Liver (tissue), 9 donors: Measurements from ENCODE around the gene PAX5. TPM values are rescaled to one million over a fixed set of nuclear protein-coding genes. Genes with fewer than 3 reads are reported as not detected.

Experiments used
- DNase-seq: peaks from one replicate; pipeline ENCODE4 v3.0.0-alpha.2; 2017; ENCODE audit warnings: low spot score
- H3K27ac ChIP-seq, 2 donors: one replicate each; pipeline ENCODE4 v1.7.0; 2013; ENCODE audit warnings: inconsistent platforms in 2 of 2, low read length in 2 of 2, control low read depth in 1 of 2, low read depth in 1 of 2, mild to moderate bottlenecking in 1 of 2
- H3K27me3 ChIP-seq, 4 donors: one replicate each; pipeline versions ENCODE4 v1.6.1 to v1.7.0; 2013; ENCODE audit warnings: low read length in 3 of 4, inconsistent platforms in 1 of 4, mild to moderate bottlenecking in 1 of 4, moderate library complexity in 1 of 4; ENCODE audit not compliant: control insufficient read depth in 4 of 4, insufficient read depth in 4 of 4
- H3K36me3 ChIP-seq, 4 donors: one replicate each; pipeline versions ENCODE4 v1.6.1 to v1.7.0; 2013; ENCODE audit warnings: low read length in 3 of 4, mild to moderate bottlenecking in 3 of 4, low read depth in 1 of 4, moderate library complexity in 1 of 4; ENCODE audit not compliant: control insufficient read depth in 4 of 4, insufficient read depth in 3 of 4
- H3K4me1 ChIP-seq, 4 donors: one replicate each; pipeline versions ENCODE4 v1.6.1 to v1.7.0; 2013; ENCODE audit warnings: low read length in 3 of 4, mild to moderate bottlenecking in 3 of 4, moderate library complexity in 1 of 4; ENCODE audit not compliant: control insufficient read depth in 4 of 4, insufficient read depth in 4 of 4
- H3K4me3 ChIP-seq, 3 donors: one replicate each; pipeline versions ENCODE4 v1.6.1 to v1.7.0; 2013; ENCODE audit warnings: low read length in 3 of 3, control low read depth in 1 of 3, low read depth in 1 of 3, mild to moderate bottlenecking in 1 of 3
- H3K9ac ChIP-seq, 2 donors: one replicate each; pipeline ENCODE4 v1.7.0; 2013; ENCODE audit warnings: low read length in 2 of 2, mild to moderate bottlenecking in 2 of 2, moderate library complexity in 2 of 2, control low read depth in 1 of 2, low read depth in 1 of 2
- H3K9me3 ChIP-seq, 4 donors: one replicate each; pipeline versions ENCODE4 v1.6.1 to v1.7.0; 2013; ENCODE audit warnings: low read length in 3 of 4; ENCODE audit not compliant: control insufficient read depth in 4 of 4
- ATF3 ChIP-seq: IDR thresholded peaks from 2 replicates; pipeline ENCODE4 v1.6.1; 2016; ENCODE audit warnings: antibody characterized with exemption
- CTCF ChIP-seq: fragments of 150-350 bp; IDR thresholded peaks from 2 replicates; pipeline ENCODE4 v1.5.1; 2017; ENCODE audit warnings: improper control_type of control experiment, low read depth, low read length; ENCODE audit not compliant: missing input control
- EGR1 ChIP-seq, 2 donors: IDR thresholded peaks; 2 replicates each; pipeline ENCODE4 v1.6.1; 2016 to 2018; ENCODE audit warnings: antibody characterized with exemption in 2 of 2, low read depth in 2 of 2
- FOXA1 ChIP-seq: IDR thresholded peaks from 2 replicates; pipeline ENCODE4 v1.6.1; 2016; ENCODE audit warnings: antibody characterized with exemption
- FOXA2 ChIP-seq: IDR thresholded peaks from 2 replicates; pipeline ENCODE4 v1.6.1; 2016; ENCODE audit warnings: antibody characterized with exemption
- GABPA ChIP-seq, 2 donors: IDR thresholded peaks in 1 of 2; conservative IDR thresholded peaks in 1 of 2; 2 replicates each; pipeline ENCODE4 v1.6.1; 2016; ENCODE audit warnings: antibody characterized with exemption in 2 of 2, mild to moderate bottlenecking in 1 of 2, moderate library complexity in 1 of 2
- HNF4A ChIP-seq, 2 donors: conservative IDR thresholded peaks; 2 replicates each; pipeline ENCODE4 v1.6.1; 2016; ENCODE audit warnings: antibody characterized with exemption in 2 of 2, mild to moderate bottlenecking in 2 of 2
- HNF4G ChIP-seq: IDR thresholded peaks from 2 replicates; pipeline ENCODE4 v1.6.1; 2016; ENCODE audit warnings: antibody characterized with exemption
- JUND ChIP-seq, 2 donors: IDR thresholded peaks; 2 replicates each; pipeline ENCODE4 v1.6.1; 2016; ENCODE audit warnings: antibody characterized with exemption in 2 of 2
- MAX ChIP-seq: IDR thresholded peaks from 2 replicates; pipeline ENCODE4 v1.6.1; 2016; ENCODE audit warnings: antibody characterized with exemption
- NR2F2 ChIP-seq: IDR thresholded peaks from 2 replicates; pipeline ENCODE4 v1.6.1; 2016; ENCODE audit warnings: antibody characterized with exemption
- RAD21 ChIP-seq, 2 donors: IDR thresholded peaks; 2 replicates each; pipeline ENCODE4 v1.6.1; 2016; ENCODE audit warnings: antibody characterized with exemption in 2 of 2, mild to moderate bottlenecking in 2 of 2
- REST ChIP-seq: IDR thresholded peaks from 2 replicates; pipeline ENCODE4 v1.6.1; 2016; ENCODE audit warnings: antibody characterized with exemption, mild to moderate bottlenecking
- RXRA ChIP-seq, 2 donors: IDR thresholded peaks; 2 replicates each; pipeline ENCODE4 v1.6.1; 2017 to 2018; ENCODE audit warnings: antibody characterized with exemption in 2 of 2, mild to moderate bottlenecking in 1 of 2
- SP1 ChIP-seq: IDR thresholded peaks from 2 replicates; pipeline ENCODE4 v1.6.1; 2018; ENCODE audit warnings: antibody characterized with exemption, mild to moderate bottlenecking
- TAF1 ChIP-seq: conservative IDR thresholded peaks from 2 replicates; pipeline ENCODE4 v1.6.1; 2016; ENCODE audit warnings: antibody characterized with exemption, mild to moderate bottlenecking
- YY1 ChIP-seq: IDR thresholded peaks from 2 replicates; pipeline ENCODE4 v1.6.1; 2016; ENCODE audit warnings: antibody characterized with exemption, mild to moderate bottlenecking
- ZBTB33 ChIP-seq: IDR thresholded peaks from 2 replicates; pipeline ENCODE4 v1.6.1; 2016; ENCODE audit warnings: antibody characterized with exemption
- WGBS: extraction: QIAGEN DNeasy Blood & Tissue Kit; methylation state at CpG from one replicate; pipeline ENCODE4 v1.1.7; 2013; 5-methylcytosine and 5-hydroxymethylcytosine counted together
- polyA plus RNA-seq, 2 donors: library from polyadenylated mRNA; stranded (reverse) in 1 of 2; unstranded in 1 of 2; fragments of 200-250 nt in 1 of 2; fragments of >200 nt in 1 of 2; fragmentation: Nextera tagmentation in 1 of 2; extraction: Ambion mirVana in 1 of 2; gene quantifications; one replicate each; pipeline versions ENCODE4 v1.2.1 to v1.2.3, GENCODE V29; 2013 to 2015
- total RNA-seq, 2 donors: library from RNA; depleted of rRNA; stranded (reverse); fragments of >200 nt; gene quantifications; one replicate each; pipeline ENCODE4 v1.2.3, GENCODE V29; 2014
- donor health status: healthy.
- donor health status: healthy.
- donor health status: healthy.
- donor health status: healthy.
- donor health status: healthy.

Gene PAX5
- total and polyA plus RNA-seq, 4 donors, result 0.05 to 2.7 (median 0.11) TPM

GRCh38 chr9:36794461-36794860 is 239.6 kb downstream of the PAX5 start:
- no peak overlapping the region for H3K4me3 ChIP-seq
- no peaks in the 10 kb centered on the region for H3K36me3 ChIP-seq
- no peak for DNase-seq
- H3K27me3 ChIP-seq, result no peaks in the 10 kb centered on the region
- WGBS, result 82% methylated on average over 5 of the region's 5 CpGs
- TF ChIP-seq EGR1 (IDR thresholded peaks at IDR 0.05; ENCODE audit: low read depth in 2 of 2) (no peak), ZBTB33 (no peak), GABPA (IDR thresholded peaks at IDR 0.05 in 1 of 2, conservative IDR thresholded peaks at IDR 0.05 in 1 of 2) (no peak), ATF3 (no peak), SP1 (no peak), CTCF (no peak), RXRA (IDR thresholded peaks at IDR 0.05) (no peak), FOXA1 (no peak), REST (no peak), RAD21 (IDR thresholded peaks at IDR 0.05) (no peak), NR2F2 (no peak), HNF4G (no peak), JUND (IDR thresholded peaks at IDR 0.05) (no peak), MAX (no peak), TAF1 (no peak), HNF4A (conservative IDR thresholded peaks at IDR 0.05) (no peak), YY1 (no peak), FOXA2 (no peak)
- no peak overlapping the region for H3K27ac ChIP-seq
- H3K9me3 ChIP-seq, result peaks cover 0 to 11% (median 3%) of the 10 kb centered on the region in 4 donors
- no peaks in the 10 kb centered on the region for H3K4me1 ChIP-seq
- H3K9ac ChIP-seq, result no peak overlapping the region
